Kidney tubule cell (primary cell): ENCODE results near the gene KIF22.
"Not testable (repeated sequence)": the region's sequence is repeated elsewhere in the genome, so short reads cannot be mapped to it uniquely, and the experiment has no call there.

Source experiments
- DNase-seq: peaks from one replicate; pipeline ENCODE4 v3.0.0-alpha.2; 2018; ENCODE audit warnings: low spot score

Gene KIF22

DNA sequence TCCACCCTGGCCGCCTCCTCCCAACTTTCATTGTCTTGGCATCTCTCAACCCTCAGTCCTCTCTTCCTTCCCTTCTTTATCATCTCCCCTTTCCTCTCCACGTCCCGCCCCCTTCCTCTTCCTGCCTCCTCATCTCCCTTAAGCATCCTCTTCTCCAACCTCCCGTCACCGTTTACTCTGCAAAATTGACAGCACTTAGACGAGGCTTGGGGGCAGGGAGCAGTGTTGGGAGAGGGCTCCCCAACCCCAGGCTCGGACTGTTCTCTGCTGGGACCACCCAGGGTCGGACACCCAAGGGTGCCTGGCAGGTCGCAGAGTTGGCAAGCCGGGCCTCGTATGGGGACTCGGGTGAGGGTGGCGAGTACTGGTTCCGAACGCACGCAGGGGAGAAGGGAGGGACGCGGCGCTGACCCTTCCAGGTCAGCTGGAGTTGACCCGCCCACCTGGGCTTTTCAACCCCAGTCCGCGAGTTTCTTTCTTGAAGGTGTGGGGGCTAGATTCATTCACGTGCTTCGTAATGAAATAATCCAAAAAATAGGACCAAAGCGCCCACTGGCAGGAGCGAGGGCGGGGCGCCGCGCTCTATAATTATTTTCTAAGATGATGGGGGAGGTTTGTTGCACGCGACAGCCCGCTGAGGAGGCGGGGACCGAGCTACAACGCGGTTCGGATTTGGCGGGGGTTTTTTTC lies 24.6 kb downstream of the KIF22 start:
- no peak for DNase-seq

- peak; percentile 99 for DNase-seq
Measured at GRCh38 chr16:29815793-29816693, 25.5 kb downstream of the KIF22 start, which contains the start of gene PAGR1. TSS of gene PAGR1 (plus strand) at chr16:29816152. CDS start at chr16:29816526, 374 bp downstream.

- peak; percentile 79 for DNase-seq
Measured at GRCh38 chr16:29816694-29817441, 26.3 kb downstream of the KIF22 start.

GRCh38 chr16:29818082-29818481 lies 27.5 kb downstream of the KIF22 start:
- no peak for DNase-seq

DNA sequence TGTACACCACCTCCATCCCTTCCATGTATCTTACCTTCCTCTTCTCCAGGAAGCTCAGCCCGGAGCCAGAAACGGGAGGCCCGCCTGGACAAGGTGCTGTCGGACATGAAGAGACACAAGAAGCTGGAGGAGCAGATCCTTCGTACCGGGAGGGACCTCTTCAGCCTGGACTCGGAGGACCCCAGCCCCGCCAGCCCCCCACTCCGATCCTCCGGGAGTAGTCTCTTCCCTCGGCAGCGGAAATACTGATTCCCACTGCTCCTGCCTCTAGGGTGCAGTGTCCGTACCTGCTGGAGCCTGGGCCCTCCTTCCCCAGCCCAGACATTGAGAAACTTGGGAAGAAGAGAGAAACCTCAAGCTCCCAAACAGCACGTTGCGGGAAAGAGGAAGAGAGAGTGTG lies 29.0 kb downstream of the KIF22 start:
- DNase-seq, result no peak

DNA sequence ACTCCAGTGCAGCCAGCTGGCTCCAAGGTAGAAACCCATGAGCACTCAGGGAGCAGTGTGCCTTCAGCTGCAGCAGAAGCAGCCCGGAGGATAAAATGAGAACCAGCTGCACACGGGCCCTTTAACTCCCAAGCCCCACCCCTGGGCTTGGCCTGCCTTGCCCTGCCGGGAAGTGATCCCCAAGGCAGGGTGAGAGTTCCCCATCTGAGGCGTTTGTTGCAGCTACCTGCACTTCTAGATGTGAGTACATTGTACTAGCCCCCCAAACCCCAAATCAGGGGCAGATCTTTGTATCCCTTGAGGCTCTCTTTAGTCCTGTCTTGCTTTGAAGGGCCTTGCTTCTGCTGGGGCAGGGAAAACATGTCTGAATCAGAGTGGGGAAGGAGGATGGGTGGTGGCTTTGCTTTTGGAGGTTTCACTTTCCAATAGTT lies 29.7 kb downstream of the KIF22 start, which contains the start of gene MVP:
Gene MVP, plus strand, starts transcription at position 192 of the 431 bp plus-strand sequence. CDS start 10,088 bp downstream, outside the sequence.
- peak; percentile 75 for DNase-seq

DNA sequence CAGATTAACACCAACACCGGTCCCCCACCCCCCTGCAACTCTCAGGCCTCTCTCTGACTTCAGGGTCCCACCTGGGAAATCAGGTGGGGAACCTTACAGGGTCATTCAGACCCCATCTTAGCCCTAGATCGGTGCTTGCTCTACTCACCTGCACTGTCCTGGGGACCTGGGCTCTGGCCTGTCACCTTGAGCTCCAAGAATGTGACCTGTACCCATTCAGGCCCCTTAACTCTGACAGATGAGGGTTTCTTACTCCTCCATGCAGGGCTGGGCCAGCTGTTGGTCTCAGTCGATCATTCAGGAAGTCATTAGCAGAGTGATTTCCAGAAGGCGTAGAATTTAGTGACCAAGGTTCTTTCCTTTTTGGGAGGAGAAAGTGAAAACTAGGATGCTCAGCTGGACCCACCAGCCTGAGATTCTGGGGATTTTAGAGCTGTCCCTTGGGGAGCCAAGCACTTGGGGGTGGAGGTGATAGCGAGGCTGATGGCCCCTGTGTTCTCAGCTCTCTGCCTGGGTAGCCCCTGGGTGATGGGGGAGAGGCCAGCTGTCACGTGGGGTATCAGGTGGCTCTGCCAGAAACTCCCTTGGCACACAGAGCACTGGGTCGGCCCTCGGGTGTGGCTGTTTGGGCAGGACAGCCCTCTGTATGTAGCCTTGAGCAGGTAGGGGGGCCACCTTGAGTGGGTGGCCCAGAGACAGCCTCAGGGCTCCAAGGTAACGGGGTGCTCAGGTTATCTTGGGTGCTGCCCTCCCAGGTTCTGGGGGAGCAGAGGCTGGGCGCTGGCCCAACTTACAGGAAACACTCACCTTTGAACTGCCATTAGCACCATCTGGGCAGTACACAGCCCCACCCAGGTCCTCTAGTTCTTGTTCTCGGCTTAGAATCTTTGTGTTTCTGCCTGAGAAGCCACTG lies 30.4 kb downstream of the KIF22 start:
- DNase-seq, result peak; percentile 83

DNA sequence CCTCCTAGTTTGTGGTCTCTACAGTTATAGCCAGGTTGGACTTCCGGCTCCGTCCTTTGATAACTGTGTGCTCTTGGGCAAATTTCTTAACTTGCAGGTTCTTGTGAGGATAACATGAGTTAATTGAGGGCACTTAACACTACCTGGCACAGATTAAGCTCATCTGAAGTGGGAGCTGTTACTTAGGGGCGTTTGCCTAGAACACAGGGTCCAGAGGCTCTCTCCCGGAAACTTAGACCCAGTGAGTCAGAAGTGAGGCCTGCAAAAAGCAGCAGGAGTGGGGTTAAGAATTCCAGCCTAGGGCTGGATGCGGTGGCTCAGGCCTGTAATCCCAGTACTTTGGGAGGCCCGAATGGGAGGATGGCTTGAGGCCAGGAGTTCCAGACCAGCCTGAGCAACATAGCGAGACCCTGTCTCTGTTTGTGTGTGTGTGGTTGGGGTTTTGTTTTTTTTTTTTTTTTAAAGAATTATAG lies 31.1 kb downstream of the KIF22 start:
- peak; percentile 90 for DNase-seq

DNA sequence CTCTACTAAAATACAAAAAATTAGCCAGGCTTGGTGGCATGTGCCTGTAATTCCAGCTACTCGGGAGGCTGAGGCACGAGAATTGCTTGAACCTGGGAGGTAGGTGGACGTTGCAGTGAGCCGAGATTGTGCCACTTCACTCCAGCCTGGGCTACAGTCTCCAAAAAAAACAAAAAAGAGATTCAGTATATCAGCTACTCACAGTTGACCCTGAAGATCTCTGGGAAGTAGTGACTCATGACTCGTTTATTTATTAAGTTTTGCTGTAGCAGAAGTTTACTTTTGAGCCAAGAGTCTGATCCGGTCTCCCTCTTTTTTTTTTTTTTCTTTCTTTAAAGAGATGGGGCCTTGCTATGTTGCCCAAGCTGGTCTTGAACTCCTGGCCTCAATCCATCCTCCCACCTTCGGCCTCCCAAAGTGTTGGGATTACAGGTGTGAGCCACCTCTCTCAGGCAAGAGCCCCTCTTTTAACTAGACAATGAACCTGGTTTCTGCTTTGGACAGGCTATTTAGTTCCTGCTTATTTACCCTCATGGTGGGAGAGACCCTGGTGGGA lies 34.1 kb downstream of the KIF22 start:
- DNase-seq, result peak; percentile 85

- DNase-seq, result peak; percentile 89
Measured at GRCh38 chr16:29825145-29826044, 34.8 kb downstream of the KIF22 start.

- DNase-seq, result no peak
Measured at GRCh38 chr16:29826342-29826695, 35.8 kb downstream of the KIF22 start.

DNA sequence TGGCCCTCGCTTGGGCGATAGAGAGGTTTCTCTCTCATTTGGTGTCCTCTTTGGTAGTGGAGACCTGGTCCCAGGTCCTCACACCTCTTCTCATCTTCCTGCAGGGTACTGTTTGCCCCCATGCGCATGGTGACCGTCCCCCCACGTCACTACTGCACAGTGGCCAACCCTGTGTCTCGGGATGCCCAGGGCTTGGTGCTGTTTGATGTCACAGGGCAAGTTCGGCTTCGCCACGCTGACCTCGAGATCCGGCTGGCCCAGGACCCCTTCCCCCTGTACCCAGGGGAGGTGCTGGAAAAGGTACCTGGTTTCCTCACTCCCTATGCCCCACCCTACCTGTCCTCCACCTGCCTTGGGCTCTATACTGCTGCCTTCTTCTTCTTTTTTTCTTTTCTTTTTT lies 40.2 kb downstream of the KIF22 start:
- no peak for DNase-seq

GRCh38 chr16:29831490-29831889 lies 40.9 kb downstream of the KIF22 start:
- DNase-seq, result no peak

DNA sequence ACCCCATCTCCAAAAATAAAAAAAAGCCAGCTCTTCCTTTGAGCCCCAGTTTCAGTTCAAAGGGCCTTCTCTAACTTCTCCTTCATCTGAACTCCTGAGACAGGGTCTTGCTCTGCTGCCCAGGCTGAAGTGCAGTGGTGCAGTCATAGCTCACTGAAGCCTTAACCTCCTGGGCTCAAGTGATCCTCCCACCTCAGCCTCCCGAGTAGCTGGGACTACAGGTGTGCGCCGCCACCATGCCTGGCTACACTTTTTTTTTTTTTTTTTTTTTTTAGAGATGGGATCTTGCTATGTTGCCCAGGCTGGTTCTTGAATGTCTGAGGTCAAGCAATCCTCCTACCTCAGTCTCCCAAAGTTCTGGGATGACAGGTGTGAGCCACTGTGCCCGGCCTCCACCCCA lies 42.7 kb downstream of the KIF22 start:
- DNase-seq, result not testable (repeated sequence)

DNA sequence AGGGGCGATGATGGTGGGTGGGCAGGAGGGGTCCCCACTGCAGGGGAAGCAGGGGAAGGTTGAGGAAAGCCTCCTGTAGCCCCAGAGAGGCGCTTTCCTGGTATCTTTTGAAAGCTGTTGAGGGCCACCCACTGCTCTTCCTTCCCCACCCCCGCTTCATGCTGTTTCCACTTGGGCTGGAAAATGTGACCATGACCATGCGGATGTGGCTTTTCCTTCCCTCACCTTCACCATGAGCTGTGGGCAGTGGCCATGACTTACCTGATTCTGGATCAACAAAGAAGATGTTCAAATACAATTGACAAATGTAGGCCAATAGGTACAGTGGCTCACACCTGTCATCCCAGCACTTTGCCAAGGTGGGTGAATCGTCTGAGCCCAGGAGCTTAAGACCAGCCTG lies 43.5 kb downstream of the KIF22 start:
- no peak for DNase-seq

DNA sequence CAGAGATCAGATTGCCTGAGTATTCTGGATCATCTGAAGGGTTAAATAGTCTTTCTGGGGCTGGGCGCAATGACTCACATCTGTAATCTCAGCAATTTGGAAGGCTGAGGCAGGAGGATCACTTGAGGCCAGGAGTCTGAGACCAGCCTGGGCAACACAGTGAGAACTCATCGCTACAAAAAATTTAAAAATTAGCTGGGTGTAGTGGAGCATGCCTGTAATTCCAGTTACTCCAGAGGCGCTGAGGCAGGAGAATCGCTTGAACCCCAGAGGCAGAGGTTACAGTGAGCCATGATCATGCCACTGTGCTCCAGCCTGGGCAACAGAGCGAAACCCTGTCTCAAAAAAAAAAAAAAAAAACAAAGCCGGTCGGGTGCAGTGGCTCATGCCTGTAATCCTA lies 45.4 kb downstream of the KIF22 start:
- DNase-seq, result peak; percentile 49

DNA sequence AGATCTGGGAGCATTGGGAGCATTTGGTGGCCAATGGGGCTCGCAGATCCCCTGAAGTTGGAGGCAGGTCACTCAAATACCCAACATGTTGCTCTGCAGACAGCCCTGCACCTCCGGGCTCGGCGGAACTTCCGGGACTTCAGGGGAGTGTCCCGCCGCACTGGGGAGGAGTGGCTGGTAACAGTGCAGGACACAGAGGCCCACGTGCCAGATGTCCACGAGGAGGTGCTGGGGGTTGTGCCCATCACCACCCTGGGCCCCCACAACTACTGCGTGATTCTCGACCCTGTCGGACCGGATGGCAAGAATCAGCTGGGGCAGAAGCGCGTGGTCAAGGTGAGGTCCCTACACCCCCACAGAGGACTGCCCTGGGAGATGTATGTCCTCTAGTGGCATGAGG lies 46.1 kb downstream of the KIF22 start:
- DNase-seq, result no peak

GRCh38 chr16:29837841-29838240 lies 47.3 kb downstream of the KIF22 start:
- DNase-seq, result no peak

DNA sequence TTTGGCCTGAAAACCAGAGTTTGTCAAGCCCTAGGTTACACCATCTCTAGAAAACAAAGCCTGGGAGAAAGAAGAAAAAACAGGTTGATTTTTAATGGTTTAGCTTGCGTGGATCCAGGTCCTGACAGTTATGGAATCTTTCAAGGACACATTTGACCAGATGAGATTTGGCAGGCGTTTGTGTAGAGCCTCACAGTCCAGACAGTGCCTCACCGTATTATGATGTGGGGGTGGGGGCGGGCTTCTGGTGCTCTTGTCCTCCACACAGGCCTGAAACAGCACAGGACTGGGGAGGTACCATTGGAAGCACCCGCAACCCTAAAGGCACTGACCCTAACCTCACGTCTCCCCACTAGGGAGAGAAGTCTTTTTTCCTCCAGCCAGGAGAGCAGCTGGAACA lies 49.3 kb downstream of the KIF22 start:
- DNase-seq, result no peak

- no peak for DNase-seq
Measured at GRCh38 chr16:29840240-29840639, 49.7 kb downstream of the KIF22 start.
